Cardiac fibroblast (primary cell): Measurements from ENCODE around the gene TAGAP.

Experiments used
- DNase-seq, 2 donors: peaks; one replicate each; pipeline versions ENCODE4 v3.0.0 to v3.0.0-alpha.2; 2010; ENCODE audit warnings: low read depth in 2 of 2
- H3K4me3 ChIP-seq, 2 donors: replicated peaks in 1 of 2; 1 replicate in 1 of 2; 2 replicates in 1 of 2; pipeline ENCODE4 v1.5.1; 2011; ENCODE audit warnings: low read depth in 2 of 2, low read length in 2 of 2, mild to moderate bottlenecking in 2 of 2, moderate library complexity in 1 of 2
- TF ChIP-seq, protein P1 (sequence below): IDR thresholded peaks from one replicate; pipeline ENCODE4 v1.5.1; 2011; ENCODE audit warnings: low read depth, mild to moderate bottlenecking, low read length, inconsistent platforms

TAGAP gene

DNA sequence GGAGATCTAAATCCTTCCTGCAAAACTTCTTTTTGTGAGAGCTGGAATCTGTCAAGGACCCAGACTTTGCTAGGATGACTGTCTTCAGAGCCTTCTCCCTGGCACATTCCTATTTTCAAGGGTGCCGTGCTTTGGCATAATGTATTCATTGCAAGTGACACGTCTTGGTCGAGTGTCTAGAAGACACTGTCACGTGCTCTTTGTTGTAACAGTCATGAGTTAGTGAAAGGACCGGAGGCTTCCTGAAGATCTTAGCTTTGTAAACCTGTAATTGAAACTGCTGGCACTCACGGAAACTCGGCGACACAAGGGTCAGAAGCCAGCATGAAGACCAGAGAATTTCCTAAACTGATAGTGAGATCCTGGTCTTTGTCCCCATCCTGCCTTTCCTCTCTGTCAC is 19.7 kb upstream of the TAGAP start:
- no peak overlapping the region for H3K4me3 ChIP-seq
- no peak for DNase-seq

DNA sequence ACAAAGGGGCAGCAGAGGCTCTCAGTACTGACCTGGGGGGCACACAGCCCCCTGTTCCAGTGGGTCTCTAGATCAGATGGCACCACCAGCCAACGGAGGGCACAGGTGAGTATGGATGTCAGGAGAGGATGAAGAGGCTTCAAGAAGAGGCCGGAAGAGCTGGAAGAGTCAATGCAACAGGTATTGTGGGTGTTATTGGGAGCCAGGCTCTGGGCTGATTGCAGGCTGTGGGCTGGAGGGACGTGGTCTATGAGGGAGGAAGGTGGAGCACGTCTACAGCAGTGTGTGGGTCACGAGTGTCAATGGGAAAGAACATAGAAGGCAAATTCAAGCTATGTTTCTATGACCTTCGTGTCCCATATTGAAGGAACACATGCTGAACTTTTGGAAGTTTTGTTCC is 18.8 kb upstream of the TAGAP start:
- TF ChIP-seq, protein P1, sequence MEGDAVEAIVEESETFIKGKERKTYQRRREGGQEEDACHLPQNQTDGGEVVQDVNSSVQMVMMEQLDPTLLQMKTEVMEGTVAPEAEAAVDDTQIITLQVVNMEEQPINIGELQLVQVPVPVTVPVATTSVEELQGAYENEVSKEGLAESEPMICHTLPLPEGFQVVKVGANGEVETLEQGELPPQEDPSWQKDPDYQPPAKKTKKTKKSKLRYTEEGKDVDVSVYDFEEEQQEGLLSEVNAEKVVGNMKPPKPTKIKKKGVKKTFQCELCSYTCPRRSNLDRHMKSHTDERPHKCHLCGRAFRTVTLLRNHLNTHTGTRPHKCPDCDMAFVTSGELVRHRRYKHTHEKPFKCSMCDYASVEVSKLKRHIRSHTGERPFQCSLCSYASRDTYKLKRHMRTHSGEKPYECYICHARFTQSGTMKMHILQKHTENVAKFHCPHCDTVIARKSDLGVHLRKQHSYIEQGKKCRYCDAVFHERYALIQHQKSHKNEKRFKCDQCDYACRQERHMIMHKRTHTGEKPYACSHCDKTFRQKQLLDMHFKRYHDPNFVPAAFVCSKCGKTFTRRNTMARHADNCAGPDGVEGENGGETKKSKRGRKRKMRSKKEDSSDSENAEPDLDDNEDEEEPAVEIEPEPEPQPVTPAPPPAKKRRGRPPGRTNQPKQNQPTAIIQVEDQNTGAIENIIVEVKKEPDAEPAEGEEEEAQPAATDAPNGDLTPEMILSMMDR = no peak
- DNase-seq = no peak
- H3K4me3 ChIP-seq = no peak overlapping the region

More for the DNA sequence above, 19.7 kb upstream of the TAGAP start:
- TF ChIP-seq, protein P1 = no peak

DNA sequence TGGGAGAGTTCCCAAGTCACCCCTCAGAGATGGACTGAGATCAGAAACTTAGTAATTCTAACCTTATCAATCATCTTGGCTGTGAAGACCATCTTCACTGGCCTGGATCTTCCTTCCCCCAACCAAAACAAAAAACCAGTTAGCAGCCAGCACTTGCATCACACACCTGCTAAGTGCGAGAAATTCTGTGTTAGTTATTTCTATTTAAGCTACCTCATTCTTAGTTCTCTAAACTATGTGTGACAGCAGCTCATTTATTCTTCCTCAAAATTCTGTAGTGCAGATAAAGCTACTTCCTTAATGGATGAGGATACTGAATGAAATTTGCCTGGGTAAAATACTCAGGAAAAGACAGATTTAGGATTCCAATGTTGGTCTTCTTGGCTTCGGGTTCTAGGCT is 18.2 kb upstream of the TAGAP start:
- DNase-seq = no peak
- TF ChIP-seq, protein P1 = no peak

DNA sequence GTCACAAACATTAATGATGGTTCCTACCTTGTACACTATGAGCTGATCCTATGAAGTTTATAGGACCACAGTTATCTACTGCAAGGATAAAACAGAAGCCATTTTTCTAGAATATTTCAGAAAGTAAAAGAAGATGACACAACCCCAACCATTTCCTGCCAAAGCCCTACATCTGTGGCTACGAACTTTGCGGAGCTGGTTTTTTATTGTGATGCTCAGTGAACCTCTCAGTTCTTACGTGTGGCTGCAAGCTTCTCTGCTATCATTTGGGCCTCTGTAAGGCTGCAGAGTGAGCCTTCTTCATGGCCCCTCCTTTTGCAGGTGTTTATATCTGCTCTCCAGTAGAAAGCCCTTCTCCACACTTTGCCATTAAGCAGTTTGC is 17.8 kb upstream of the TAGAP start:
- H3K4me3 ChIP-seq = no peak overlapping the region
- no peak for DNase-seq

More for the DNA sequence above, 18.2 kb upstream of the TAGAP start:
- H3K4me3 ChIP-seq = no peak overlapping the region

DNA sequence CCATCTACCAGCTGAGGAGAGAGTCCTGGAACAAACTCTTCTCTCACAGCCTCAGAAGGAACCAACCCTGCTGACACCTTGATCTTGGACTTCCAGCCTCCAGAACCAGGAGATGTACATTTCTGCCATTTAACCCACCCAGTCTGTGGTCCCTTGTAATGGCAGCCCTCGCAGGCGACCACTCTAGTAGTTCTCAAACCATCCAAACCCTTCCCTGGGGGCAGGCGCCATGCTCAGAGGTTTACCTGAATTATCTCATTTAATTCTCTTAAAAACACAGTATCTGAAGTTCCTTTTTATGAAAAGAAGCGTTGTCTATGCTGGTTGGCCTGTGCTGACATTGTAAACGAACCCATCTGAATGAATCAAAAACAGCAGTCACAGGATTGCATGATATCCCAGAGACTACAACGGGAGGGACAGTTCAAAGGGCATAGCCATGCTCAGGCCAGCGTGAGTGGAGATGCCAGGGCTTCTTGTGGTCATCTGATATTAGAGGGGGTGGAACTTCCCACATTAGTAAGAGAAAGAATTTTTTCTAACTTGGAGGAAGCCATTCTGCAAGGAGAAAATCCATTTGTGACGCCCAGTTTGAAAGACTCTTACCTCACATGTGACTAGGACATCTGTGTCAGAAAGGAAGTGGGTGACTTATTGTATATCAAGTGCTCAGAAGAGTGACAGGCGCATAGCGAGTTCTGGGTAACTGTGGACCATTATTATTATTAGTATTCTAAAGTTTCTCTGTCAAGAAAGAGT is 17.2 kb upstream of the TAGAP start:
- TF ChIP-seq, protein P1 = no peak
- H3K4me3 ChIP-seq = no peak overlapping the region
- DNase-seq = no peak

More for the DNA sequence above, 17.8 kb upstream of the TAGAP start:
- TF ChIP-seq, protein P1 = no peak

DNA sequence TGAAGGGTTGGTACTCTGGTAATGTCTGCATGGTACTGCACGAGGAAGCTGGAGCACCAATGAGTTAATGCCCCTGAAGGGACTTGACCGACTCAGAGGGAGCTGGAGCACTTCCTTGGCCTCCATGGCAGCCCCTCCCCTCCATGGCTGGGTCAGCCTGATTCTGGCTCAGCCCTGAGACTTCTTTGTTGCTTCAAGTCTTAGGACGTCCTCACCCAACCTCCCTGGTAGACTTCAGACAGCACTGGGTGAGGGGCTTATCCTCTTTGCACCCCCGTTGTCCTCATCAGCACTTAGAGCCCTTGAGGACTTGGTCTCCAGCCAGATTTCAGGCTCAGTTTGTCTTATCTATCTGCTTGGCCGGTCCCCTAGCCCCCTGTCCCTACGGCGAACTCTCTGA is 16.4 kb upstream of the TAGAP start:
- no peak overlapping the region for H3K4me3 ChIP-seq
- TF ChIP-seq, protein P1 = no peak
- DNase-seq = no peak

DNA sequence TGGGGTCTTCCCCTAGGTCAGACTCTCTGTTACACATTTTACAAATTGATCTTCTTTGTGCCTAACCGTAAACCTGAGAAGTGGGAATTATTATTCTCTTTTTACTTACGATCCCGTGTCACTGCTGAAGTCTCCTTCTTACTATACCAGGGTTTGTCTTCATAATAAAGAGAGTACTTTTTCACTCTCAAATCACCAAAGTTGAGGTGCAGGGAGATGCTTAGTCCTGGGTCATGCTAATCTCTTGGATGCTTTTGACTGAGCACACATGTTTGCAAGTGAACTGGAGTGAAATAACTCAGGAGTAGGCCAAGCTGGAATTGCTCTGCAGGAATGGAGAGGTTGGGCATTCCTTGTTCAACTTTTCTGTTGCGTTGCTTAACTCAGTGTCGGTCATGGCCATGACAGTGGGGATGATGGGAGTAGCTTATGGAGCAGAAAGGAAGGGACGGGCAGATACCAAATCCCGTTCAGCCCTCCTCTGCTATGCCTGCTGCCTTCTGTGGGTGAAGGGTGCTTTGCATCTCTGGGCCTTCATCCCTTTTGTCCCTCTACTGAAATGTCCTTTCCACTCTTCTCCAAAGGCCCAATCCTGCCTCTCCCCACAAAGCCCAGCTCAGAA is 15.2 kb upstream of the TAGAP start:
- TF ChIP-seq, protein P1 = no peak
- DNase-seq = no peak
- H3K4me3 ChIP-seq = no peak overlapping the region
